Panc1 (cell line): ENCODE results near the gene C4orf33. TPM values are rescaled to one million over a fixed set of nuclear protein-coding genes. Genes with fewer than 3 reads are reported as not detected.

Experiments
- ATAC-seq: fragments of 200-7000 bp; cut with Tn5 transposase; 2 replicates; pipeline ENCODE4 v1.9.1; 2020; ENCODE audit warnings: mild to moderate bottlenecking, moderate library complexity
- BruUV-seq: library from RNA; stranded (reverse); fragments of 400-500 nt; replicated peaks from 2 replicates; lab custom pipeline; 2021; lab: Mats Ljungman, UMichigan
- CTCF ChIA-PET: fragments of 300-600 bp; sonication (Branson Sonifier 250); formaldehyde crosslinking; loops from one replicate; lab custom pipeline; 2022; ENCODE audit warnings: antibody characterized with exemption; lab: Charles Lee
- POLR2A ChIA-PET: fragments of 300-600 bp; sonication (Branson Sonifier 250); formaldehyde crosslinking; loops from one replicate; lab custom pipeline; 2022; ENCODE audit warnings: antibody characterized with exemption; lab: Charles Lee
- DNase-seq: peaks from one replicate; pipeline ENCODE4 v3.0.0-alpha.2; 2010; ENCODE audit warnings: low read depth, low spot score
- H3K27ac ChIP-seq: 2 replicates; pipeline ENCODE4 v1.5.1; 2011; ENCODE audit warnings: mild to moderate bottlenecking, low read length, inconsistent platforms
- H3K27me3 ChIP-seq: fragments of 200-500 bp; sonication (Bioruptor generic); 2 replicates; pipeline ENCODE4 v1.6.0; 2014; ENCODE audit warnings: low read length, inconsistent platforms; ENCODE audit not compliant: control insufficient read depth, insufficient read depth
- H3K36me3 ChIP-seq: fragments of 200-500 bp; sonication (Bioruptor generic); 2 replicates; pipeline ENCODE4 v1.5.1; 2014; ENCODE audit warnings: inconsistent platforms, mild to moderate bottlenecking, low read length, moderate library complexity; ENCODE audit not compliant: control insufficient read depth, insufficient read depth
- H3K4me1 ChIP-seq: 2 replicates; pipeline ENCODE4 v1.5.1; 2011; ENCODE audit warnings: inconsistent platforms, mild to moderate bottlenecking, low read length, moderate library complexity; ENCODE audit not compliant: control insufficient read depth, insufficient read depth
- H3K4me3 ChIP-seq, 2 experiments: 2 replicates each; pipeline ENCODE4 v1.5.1; 2011 to 2012; ENCODE audit warnings: low read depth in 2 of 2, low read length in 2 of 2, mild to moderate bottlenecking in 2 of 2, inconsistent platforms in 1 of 2, moderate library complexity in 1 of 2
- H3K9me3 ChIP-seq: fragments of 200-500 bp; sonication (Bioruptor generic); 2 replicates; pipeline ENCODE4 v1.5.1; 2014; ENCODE audit warnings: low read depth, mild to moderate bottlenecking, inconsistent platforms, low read length, moderate library complexity; ENCODE audit not compliant: control insufficient read depth, insufficient read depth
- POLR2AphosphoS5 ChIP-seq: IDR thresholded peaks from 2 replicates; pipeline ENCODE4 v1.6.1; 2012; ENCODE audit warnings: mild to moderate bottlenecking, low read depth, low read length, moderate library complexity
- REST ChIP-seq, 2 experiments: IDR thresholded peaks; 2 replicates each; pipeline ENCODE4 v1.6.1; 2011 to 2012; ENCODE audit warnings: low read depth in 2 of 2, control low read depth in 1 of 2, low read length in 1 of 2, mild to moderate bottlenecking in 1 of 2, moderate library complexity in 1 of 2; ENCODE audit not compliant: insufficient read depth in 1 of 2
- SIN3A ChIP-seq: IDR thresholded peaks from 2 replicates; pipeline ENCODE4 v1.6.1; 2012; ENCODE audit warnings: low read depth, mild to moderate bottlenecking, low read length, moderate library complexity, borderline replicate concordance; ENCODE audit not compliant: insufficient read depth
- TCF7L2 ChIP-seq: IDR thresholded peaks from 2 replicates; pipeline ENCODE4 v1.6.1; 2011; ENCODE audit warnings: mild to moderate bottlenecking, low read depth, low read length, inconsistent platforms
- in situ Hi-C: cut with HindIII; loops from 2 replicates; pipeline ENCODE4 v1.10.0; 2016; ENCODE audit warnings: low sequenced_read_pairs, low pct_unique_long_range_greater_than_20kb
- intact Hi-C: fragments of 100-400 bp; cut with micrococcal nuclease; formaldehyde crosslinking; loops from one replicate; pipeline ENCODE4 v1.10.0; 2022; ENCODE audit not compliant: unreplicated experiment
- total RNA-seq: library from RNA; stranded (reverse); gene quantifications from one replicate; pipeline ENCODE4 v1.2.1, GENCODE V29; 2021; ENCODE audit not compliant: unreplicated experiment
- TF ChIP-seq, protein P1 (sequence below): fragments of 450-650 bp; IDR thresholded peaks from 2 replicates; pipeline ENCODE4 v1.5.1; 2017; ENCODE audit warnings: mild to moderate bottlenecking

C4orf33 gene
- total RNA-seq, 1 experiment from 2014 or later, result 11.4 TPM

- ChIA-PET POLR2A (no interaction called here), CTCF (no interaction called here)
- Histone ChIP-seq H3K27ac (no peak overlapping the region), H3K27me3 (no peaks in the 10 kb centered on the region), H3K4me3 (no peak overlapping the region), H3K4me1 (no peaks in the 10 kb centered on the region), H3K36me3 (no peaks in the 10 kb centered on the region), H3K9me3 (no peaks in the 10 kb centered on the region)
- ATAC-seq (no peak), DNase-seq (no peak)
- intact Hi-C loops (no loop called here), in situ Hi-C loops (no loop called here)
- BruUV-seq, result no TSS peak
- no peak for TF ChIP-seq POLR2AphosphoS5
- TF ChIP-seq, protein P1, sequence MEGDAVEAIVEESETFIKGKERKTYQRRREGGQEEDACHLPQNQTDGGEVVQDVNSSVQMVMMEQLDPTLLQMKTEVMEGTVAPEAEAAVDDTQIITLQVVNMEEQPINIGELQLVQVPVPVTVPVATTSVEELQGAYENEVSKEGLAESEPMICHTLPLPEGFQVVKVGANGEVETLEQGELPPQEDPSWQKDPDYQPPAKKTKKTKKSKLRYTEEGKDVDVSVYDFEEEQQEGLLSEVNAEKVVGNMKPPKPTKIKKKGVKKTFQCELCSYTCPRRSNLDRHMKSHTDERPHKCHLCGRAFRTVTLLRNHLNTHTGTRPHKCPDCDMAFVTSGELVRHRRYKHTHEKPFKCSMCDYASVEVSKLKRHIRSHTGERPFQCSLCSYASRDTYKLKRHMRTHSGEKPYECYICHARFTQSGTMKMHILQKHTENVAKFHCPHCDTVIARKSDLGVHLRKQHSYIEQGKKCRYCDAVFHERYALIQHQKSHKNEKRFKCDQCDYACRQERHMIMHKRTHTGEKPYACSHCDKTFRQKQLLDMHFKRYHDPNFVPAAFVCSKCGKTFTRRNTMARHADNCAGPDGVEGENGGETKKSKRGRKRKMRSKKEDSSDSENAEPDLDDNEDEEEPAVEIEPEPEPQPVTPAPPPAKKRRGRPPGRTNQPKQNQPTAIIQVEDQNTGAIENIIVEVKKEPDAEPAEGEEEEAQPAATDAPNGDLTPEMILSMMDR, result no peak
- no peak for TF ChIP-seq REST (IDR thresholded peaks at IDR 0.05; ENCODE audit: insufficient read depth in 1 of 2, low read depth in 2 of 2, low read length in 1 of 2)
- TF ChIP-seq TCF7L2, result no peak
- TF ChIP-seq SIN3A, result no peak
Observed at GRCh38 chr4:129129143-129129542, 33.2 kb downstream of the C4orf33 start.

DNA sequence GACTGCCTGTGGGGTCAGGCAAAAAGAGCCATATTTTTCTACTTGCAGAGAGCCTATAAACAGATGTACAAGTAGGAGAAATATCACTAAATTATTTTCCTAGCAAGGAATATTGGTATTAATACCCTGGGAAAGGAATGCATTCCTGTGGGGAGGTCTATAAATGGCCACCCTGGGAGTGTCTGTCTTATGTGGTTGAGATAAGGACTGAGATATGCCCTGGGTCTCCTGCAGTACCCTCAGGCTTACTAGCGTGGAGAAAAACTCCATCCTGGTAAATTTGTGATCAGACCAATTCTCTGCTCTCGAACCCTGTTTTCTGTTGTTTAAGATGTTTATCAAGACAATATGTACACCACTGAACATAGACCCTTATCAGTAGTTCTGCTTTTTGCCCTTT, 35.4 kb downstream of the C4orf33 start:
- H3K9me3 ChIP-seq, result no peaks in the 10 kb centered on the region
- H3K4me1 ChIP-seq, result no peaks in the 10 kb centered on the region
- H3K4me3 ChIP-seq, result no peak overlapping the region
- ChIA-PET CTCF (no interaction called here), POLR2A (no interaction called here)
- H3K36me3 ChIP-seq, result no peaks in the 10 kb centered on the region
- ATAC-seq (no peak), DNase-seq (no peak)
- no peaks in the 10 kb centered on the region for H3K27me3 ChIP-seq
- BruUV-seq, result no TSS peak
- intact Hi-C loops (no loop called here), in situ Hi-C loops (no loop called here)
- no peak overlapping the region for H3K27ac ChIP-seq
- TF ChIP-seq SIN3A (no peak), REST (IDR thresholded peaks at IDR 0.05; ENCODE audit: insufficient read depth in 1 of 2, low read depth in 2 of 2, low read length in 1 of 2) (no peak), TCF7L2 (no peak), POLR2AphosphoS5 (no peak)
- TF ChIP-seq, protein P1, result no peak
